G401.6 (cell line): ENCODE measurements around the gene PDCD11.

Experiments
- FAIRE-seq: peaks from 2 replicates; lab custom pipeline; 2012; peaks lifted over from hg19 to GRCh38; lab: Jason Lieb, UNC

The PDCD11 gene

GRCh38 chr10:103417601-103418000 is 21.2 kb downstream of the PDCD11 start:
- no peak for FAIRE-seq

GRCh38 chr10:103419101-103419500 is 22.7 kb downstream of the PDCD11 start:
- no peak for FAIRE-seq

DNA sequence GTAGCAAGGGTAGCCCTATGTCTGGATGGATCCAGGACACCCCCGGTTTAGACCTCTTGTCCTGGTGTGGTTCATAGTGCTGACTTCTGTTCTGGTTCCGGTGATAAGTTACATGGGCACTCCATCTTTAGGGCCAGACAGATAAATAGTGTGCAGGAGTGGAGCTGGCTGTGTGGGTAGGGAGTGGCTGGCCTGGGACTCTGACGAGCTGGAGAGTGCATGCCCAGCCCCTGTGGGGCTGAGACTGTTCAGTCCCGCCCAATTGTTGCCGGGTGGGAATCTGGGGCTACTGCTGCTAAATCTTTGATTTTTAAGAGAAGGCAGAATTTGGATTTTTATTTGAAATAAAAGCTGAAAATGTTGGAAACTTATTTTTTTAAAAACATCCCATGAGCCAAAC is 27.3 kb downstream of the PDCD11 start:
- no peak for FAIRE-seq

DNA sequence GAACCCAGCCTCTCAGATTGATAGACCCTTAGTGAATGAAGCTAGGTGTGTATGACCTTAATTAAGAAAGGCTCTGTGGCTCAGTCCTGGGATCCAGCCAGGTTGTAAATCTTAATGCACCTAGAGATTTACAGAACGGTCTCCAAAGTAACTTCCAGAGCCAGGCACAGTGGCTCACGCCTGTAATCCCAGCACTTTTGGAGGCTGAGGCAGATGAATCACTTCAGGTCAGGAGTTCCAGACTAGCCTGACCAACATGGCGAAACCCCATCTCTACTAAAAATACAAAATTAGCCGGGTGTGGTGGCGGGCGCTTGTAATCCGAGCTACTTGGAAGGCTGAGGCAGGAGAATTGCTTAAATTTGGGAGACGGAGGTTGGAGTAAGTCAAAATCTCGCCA is 31.4 kb downstream of the PDCD11 start:
- no peak for FAIRE-seq

DNA sequence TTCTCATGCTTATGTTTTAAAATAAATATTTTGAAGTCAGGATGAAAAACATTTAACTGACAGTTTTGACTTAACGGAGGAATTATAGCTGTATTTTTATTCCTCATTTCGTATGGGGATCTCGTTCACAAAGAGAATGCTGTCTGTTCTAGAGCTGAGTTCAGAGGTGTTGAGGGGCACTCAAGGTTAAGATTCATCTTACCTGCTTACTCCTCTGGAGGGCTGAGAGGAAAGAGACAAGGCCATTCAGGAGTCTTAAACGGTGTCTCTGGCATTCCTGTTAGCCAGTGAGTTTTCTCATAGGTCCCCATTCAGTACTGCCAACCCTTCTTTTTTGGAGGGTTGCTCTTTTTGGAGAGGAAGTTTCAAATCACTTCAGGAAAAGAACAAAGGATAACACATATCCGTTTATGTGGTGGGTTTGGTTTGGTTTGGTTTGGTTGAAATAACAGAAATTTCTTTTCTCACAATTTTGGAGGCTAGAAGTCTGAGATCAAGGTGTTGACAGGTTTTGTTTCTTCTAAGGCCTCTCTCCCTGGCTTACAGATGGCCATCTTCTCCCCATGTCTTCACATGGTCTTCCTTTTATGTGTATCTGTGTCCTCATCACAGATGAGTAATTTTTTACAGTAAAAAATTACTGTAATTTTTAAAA is 32.7 kb downstream of the PDCD11 start:
- FAIRE-seq, result no peak

GRCh38 chr10:103429647-103430046 is 33.2 kb downstream of the PDCD11 start:
- FAIRE-seq, result no peak

GRCh38 chr10:103431902-103432301 is 35.5 kb downstream of the PDCD11 start:
- FAIRE-seq, result no peak

GRCh38 chr10:103433858-103434257 is 37.4 kb downstream of the PDCD11 start:
- FAIRE-seq, result no peak

GRCh38 chr10:103439776-103440175 is 43.4 kb downstream of the PDCD11 start:
- FAIRE-seq, result no peak

- FAIRE-seq, result no peak
Observed at GRCh38 chr10:103440416-103440815, 44.0 kb downstream of the PDCD11 start.

- no peak for FAIRE-seq
Observed at GRCh38 chr10:103441206-103441605, 44.8 kb downstream of the PDCD11 start.

GRCh38 chr10:103441611-103442010 is 45.2 kb downstream of the PDCD11 start:
- no peak for FAIRE-seq

DNA sequence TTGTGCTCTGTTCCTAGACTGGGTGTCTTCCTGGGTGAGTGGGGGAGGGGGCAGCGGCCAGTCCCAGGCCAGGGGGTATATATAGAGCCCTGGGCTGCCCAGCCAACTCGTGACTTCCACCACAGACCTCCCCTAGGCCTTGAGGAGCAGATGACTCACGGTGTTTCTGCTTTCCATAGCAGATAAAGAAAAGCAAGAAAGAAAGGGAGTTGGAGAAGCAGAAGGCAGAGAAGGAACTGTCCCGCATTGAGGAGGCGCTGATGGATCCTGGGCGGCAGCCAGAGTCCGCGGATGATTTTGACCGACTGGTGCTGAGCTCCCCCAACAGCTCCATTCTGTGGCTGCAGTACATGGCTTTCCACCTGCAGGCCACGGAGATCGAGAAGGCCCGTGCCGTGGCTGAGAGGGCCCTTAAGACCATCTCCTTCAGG is 45.6 kb downstream of the PDCD11 start:
- FAIRE-seq, result no peak

DNA sequence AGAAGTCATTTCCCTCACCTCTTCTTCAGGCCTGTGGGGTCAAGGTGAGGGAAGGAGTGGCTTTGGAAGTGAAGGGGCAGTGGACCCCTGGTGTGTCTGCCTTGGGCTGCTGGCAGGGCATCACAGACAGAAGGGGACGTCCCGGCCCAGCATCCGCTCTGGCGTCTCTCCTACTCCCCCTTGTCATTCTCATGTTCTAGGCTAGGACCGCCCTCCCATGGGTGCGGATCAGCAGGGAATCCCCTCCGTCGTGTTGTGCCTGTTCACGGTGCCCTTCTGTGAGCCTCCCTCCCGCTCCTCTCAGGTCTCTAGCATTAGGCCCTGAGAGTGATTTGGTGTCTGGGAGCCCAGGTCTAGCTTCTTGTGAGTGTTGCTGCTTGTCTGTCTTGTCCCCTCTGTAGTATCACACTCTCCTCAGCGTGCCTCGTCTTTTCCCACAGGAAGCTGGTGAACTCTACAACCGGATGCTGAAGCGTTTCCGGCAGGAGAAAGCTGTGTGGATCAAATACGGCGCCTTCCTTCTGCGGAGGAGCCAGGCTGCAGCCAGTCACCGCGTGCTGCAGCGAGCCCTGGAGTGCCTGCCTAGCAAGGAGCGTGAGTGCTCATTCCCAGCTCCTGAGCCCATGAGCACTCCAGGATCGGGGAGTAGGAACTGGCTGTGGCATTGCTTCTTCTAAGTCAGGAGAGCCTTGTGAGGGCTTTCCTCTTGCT is 47.2 kb downstream of the PDCD11 start:
- no peak for FAIRE-seq

- FAIRE-seq, result no peak
Observed at GRCh38 chr10:103444478-103444877, 48.1 kb downstream of the PDCD11 start.

DNA sequence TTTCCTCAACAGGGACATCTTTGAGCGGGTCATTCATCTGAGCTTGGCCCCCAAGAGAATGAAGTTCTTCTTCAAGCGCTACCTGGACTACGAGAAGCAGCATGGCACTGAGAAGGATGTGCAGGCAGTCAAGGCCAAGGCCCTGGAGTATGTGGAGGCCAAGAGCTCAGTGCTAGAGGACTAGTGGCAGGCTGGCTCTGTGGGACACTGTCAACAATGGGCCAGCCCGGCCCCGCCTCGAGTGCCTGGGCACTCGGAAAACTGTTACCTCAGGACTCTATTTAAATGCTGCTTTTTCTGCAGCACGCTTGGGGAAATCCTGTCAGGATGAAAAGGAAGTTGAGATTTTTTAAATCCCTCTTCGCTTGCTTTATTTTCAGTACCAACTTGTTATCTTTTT is 48.9 kb downstream of the PDCD11 start:
- no peak for FAIRE-seq

GRCh38 chr10:103445767-103446567 is 49.5 kb downstream of the PDCD11 start:
- no peak for FAIRE-seq

DNA sequence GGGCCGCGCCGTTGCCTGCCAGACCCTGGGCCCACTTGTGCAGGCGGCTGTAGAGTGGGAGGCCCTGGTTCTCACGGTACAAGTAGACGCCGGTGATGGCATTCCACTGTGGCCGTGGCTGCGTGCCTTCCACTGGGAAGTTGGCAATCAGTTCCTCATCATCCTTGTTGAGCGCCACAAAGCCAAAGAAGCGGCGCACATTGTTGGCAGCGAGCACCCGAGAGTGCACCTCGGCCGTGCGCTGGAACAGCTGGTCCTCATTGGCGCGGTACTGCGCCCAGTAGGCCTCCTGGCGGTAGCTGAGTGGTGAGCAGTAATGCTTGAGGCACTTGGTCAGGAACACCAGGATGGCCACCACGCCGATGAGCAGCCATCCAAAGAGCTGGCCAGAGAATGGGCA is 50.8 kb downstream of the PDCD11 start:
- no peak for FAIRE-seq

- FAIRE-seq, result no peak
Observed at GRCh38 chr10:103448746-103449145, 52.3 kb downstream of the PDCD11 start.

DNA sequence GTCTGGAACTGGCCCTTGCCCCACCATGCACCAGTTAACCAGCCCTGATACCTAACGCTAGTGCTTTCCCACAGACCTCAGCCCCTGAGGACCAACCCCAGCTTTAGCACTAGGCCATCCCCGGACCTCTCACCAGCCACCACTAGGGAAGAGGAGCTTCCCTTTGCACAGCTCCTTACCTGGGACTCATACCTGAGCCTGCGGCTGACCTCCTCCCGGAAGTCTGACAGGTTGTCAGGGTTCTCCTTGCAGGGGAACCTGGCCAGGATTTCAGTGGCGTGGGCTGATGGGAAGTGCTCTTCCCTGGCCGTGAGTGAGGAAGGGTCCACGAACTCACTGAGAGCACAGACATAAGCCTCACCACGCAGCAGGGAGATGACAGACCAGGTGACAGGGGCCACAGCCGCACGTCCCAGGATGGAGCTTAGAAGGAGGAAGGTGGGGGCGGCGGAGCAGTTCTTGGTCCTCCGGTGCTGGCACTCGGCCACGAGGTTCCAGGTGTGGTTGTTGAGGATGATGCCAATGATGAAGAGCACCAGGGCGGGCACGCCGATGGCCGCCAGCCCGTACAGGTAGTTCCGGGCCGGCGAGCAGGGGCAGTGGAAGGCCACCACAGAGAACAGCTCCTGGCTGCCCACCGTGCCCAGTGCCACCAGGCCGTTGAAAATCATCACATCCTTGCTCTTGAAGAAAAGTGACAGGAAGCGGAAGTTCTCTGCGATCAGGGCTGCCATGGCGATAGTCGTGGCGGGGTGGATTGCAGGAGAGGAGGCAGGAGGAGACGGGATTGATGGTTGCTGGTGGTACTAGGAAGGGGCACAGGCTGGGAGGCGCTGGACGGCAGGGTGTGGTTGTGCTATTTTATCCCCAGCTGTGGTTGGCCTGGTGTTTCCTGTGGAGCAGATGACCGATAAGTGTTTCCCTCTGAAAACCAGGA is 53.0 kb downstream of the PDCD11 start:
- no peak for FAIRE-seq

GRCh38 chr10:103450201-103450695 is 53.8 kb downstream of the PDCD11 start:
- FAIRE-seq, result no peak
